ENCODE measurements around the gene FLOT2. TPM values are rescaled to one million over a fixed set of nuclear protein-coding genes. Genes with fewer than 3 reads are reported as not detected.
"Not testable (repeated sequence)": the region's sequence is repeated elsewhere in the genome, so short reads cannot be mapped to it uniquely, and the experiment has no call there.

The FLOT2 gene
- total RNA-seq, 1 donor from 2014 or later, result 136 TPM

GRCh38 chr17:28911411-28912045 lies 14.0 kb upstream of the FLOT2 start:
- peaks cover 3% of the 10 kb centered on the region for H3K9me3 Mint-ChIP-seq
- DNase-seq (ENCODE audit: low spot score), result no peak
- H3K4me1 Mint-ChIP-seq (ENCODE audit: low read depth), result peaks cover 9% of the 10 kb centered on the region
- peaks cover 86% of the 10 kb centered on the region for H3K36me3 Mint-ChIP-seq (ENCODE audit: low read depth)
- no peaks in the 10 kb centered on the region for H3K27me3 Mint-ChIP-seq (ENCODE audit: low read depth)
- no peak overlapping the region for H3K4me3 Mint-ChIP-seq (ENCODE audit: low read depth)
- H3K27ac Mint-ChIP-seq, result no peak overlapping the region
- intact Hi-C loops (cut with micrococcal nuclease), result no loop called here

DNA sequence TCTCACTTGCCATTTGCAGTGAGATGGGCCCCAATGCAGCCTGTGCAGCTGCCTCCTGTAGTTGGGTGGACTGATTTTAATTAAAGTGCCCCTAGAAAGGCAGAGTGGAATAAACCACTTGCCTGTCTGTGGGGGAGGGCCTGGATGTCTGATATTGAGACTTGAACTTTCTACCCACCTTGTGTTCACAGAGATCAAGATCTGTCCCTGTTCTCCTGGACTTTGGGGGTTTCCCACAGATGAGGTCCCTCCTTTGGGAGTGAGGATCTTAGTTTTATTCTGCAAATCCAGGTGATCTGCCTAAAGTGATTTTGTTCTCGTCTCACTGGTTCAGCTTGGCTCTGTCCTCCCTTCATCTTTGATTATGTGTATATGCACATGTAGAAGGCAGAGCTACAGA lies 13.0 kb upstream of the FLOT2 start:
- intact Hi-C loops (cut with micrococcal nuclease), result no loop called here
- Mint-ChIP-seq H3K36me3 (ENCODE audit: low read depth) (peaks cover 78% of the 10 kb centered on the region), H3K27me3 (ENCODE audit: low read depth) (no peaks in the 10 kb centered on the region), H3K4me3 (ENCODE audit: low read depth) (no peak overlapping the region), H3K9me3 (peaks cover 3% of the 10 kb centered on the region), H3K4me1 (ENCODE audit: low read depth) (peaks cover 8% of the 10 kb centered on the region), H3K27ac (no peak overlapping the region)
- no peak for DNase-seq (ENCODE audit: low spot score)

GRCh38 chr17:28908640-28909167 lies 11.2 kb upstream of the FLOT2 start:
- DNase-seq (ENCODE audit: low spot score), result no peak
- intact Hi-C loops (cut with micrococcal nuclease), result no loop called here
- Mint-ChIP-seq H3K27me3 (ENCODE audit: low read depth) (no peaks in the 10 kb centered on the region), H3K27ac (no peak overlapping the region), H3K36me3 (ENCODE audit: low read depth) (peaks cover 69% of the 10 kb centered on the region), H3K9me3 (no peaks in the 10 kb centered on the region), H3K4me3 (ENCODE audit: low read depth) (no peak overlapping the region), H3K4me1 (ENCODE audit: low read depth) (no peaks in the 10 kb centered on the region)

DNA sequence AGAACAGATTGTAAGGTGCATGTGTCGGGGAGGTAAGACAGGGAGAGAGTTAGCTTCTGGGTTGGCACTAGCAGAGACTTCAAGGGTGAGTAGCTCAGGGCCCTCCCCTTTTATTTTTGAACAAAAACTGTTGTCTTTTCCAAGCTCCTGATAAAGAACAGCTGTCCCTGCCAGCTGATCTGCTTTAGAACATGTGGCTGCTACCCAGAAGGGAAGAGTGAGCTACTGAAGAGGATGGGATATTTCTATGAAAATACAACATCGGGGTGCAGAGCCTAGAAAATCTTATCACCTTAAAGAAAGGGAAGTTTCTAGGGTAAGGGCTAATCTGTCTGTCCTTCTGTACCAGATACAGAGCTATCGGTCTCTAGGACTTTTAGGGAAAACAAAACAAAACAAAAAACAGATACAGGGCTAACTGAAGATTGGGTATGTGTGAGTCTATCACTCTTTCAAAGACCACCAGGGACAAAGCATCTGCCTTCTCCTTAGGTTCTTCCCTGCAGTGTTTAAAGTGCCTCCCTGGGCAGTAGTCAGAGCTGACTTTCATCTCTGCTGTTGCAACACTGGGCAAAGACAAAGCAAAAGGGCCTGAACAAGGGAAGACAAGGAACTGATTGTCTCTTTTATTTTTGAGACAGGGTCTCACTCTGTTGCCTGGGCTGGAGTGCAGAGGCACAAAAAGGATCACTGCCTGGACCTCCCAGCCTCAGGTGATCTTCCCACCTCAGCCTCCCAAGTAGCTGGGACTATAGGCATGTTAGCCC lies 10.4 kb upstream of the FLOT2 start:
- Mint-ChIP-seq H3K36me3 (ENCODE audit: low read depth) (peaks cover 61% of the 10 kb centered on the region), H3K27me3 (ENCODE audit: low read depth) (no peaks in the 10 kb centered on the region), H3K9me3 (no peaks in the 10 kb centered on the region), H3K27ac (no peak overlapping the region), H3K4me3 (ENCODE audit: low read depth) (no peak overlapping the region), H3K4me1 (ENCODE audit: low read depth) (peaks cover 4% of the 10 kb centered on the region)
- DNase-seq (ENCODE audit: low spot score), result no peak
- intact Hi-C loops (cut with micrococcal nuclease), result no loop called here

- peaks cover 7% of the 10 kb centered on the region for H3K4me1 Mint-ChIP-seq (ENCODE audit: low read depth)
- H3K27me3 Mint-ChIP-seq (ENCODE audit: low read depth), result no peaks in the 10 kb centered on the region
- intact Hi-C loops (cut with micrococcal nuclease), result no loop called here
- H3K4me3 Mint-ChIP-seq (ENCODE audit: low read depth), result no peak overlapping the region
- peaks cover 55% of the 10 kb centered on the region for H3K36me3 Mint-ChIP-seq (ENCODE audit: low read depth)
- no peak overlapping the region for H3K27ac Mint-ChIP-seq
- no peak for DNase-seq (ENCODE audit: low spot score)
- no peaks in the 10 kb centered on the region for H3K9me3 Mint-ChIP-seq
Observed at GRCh38 chr17:28906706-28907438, 9.3 kb upstream of the FLOT2 start.

DNA sequence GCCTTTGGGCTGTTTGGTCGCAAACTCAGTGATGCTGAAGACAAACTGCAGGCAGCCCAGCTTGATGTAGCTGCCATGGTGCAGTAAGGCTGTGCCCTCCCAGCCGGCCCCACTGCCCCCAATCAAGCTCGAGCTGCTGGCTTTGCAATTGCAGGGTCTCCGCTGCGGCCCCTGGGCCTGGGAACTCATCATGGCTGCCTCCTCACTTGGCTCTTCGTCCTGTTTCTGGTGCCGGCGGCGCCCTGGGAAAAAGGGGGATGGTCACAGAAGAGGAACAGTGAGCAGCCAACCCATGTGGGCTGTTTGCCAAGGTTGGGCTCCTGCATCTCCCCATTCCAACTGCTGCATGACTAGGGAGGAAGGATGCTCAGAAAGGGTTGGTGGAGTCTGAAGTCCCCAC lies 8.7 kb upstream of the FLOT2 start:
- no peak overlapping the region for H3K27ac Mint-ChIP-seq
- H3K36me3 Mint-ChIP-seq (ENCODE audit: low read depth), result peaks cover 56% of the 10 kb centered on the region
- intact Hi-C loops (cut with micrococcal nuclease), result no loop called here
- H3K27me3 Mint-ChIP-seq (ENCODE audit: low read depth), result no peaks in the 10 kb centered on the region
- H3K4me1 Mint-ChIP-seq (ENCODE audit: low read depth), result peaks cover 12% of the 10 kb centered on the region
- no peak for DNase-seq (ENCODE audit: low spot score)
- H3K4me3 Mint-ChIP-seq (ENCODE audit: low read depth), result no peak overlapping the region
- no peaks in the 10 kb centered on the region for H3K9me3 Mint-ChIP-seq

DNA sequence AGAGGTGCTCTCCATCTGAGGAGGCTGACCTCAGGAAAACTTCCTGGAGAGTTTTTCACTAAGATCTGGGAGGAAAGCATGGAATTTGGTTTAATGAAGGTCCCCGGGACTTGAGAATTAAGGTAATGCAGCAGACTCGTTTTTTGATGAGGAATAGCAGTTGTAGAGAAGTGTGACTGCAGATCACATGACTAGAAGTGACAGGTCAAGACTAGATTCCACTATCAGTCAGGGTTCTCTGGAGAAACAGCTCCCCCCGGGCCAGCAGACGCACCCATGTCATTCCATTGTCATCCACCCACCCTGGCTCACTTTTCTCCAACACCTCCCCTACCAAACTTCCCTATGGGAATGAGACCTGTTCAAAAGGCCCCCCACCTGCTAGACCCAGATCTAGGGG lies 7.3 kb upstream of the FLOT2 start:
- Mint-ChIP-seq H3K4me1 (ENCODE audit: low read depth) (peaks cover 18% of the 10 kb centered on the region), H3K27me3 (ENCODE audit: low read depth) (no peaks in the 10 kb centered on the region), H3K9me3 (no peaks in the 10 kb centered on the region), H3K36me3 (ENCODE audit: low read depth) (peaks cover 52% of the 10 kb centered on the region), H3K27ac (no peak overlapping the region), H3K4me3 (ENCODE audit: low read depth) (no peak overlapping the region)
- intact Hi-C loops (cut with micrococcal nuclease), result no loop called here
- DNase-seq (ENCODE audit: low spot score), result no peak

DNA sequence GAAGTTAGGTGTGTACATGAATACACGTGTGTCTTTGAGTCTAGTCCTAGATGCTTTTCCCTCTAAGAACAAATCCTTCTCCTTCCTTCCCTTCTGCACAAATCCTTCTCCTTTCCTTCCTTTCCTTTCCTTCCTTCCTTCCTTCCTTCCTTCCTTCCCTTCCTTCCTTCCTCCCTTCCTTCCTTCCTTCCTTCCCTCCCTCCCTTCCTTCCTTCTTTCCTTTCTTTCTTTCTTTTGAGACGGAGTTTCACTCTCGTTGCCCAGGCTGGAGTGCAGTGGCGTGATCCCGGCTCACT lies 6.0 kb upstream of the FLOT2 start:
- Mint-ChIP-seq H3K4me1 (ENCODE audit: low read depth) (peaks cover 28% of the 10 kb centered on the region), H3K36me3 (ENCODE audit: low read depth) (peaks cover 54% of the 10 kb centered on the region), H3K4me3 (ENCODE audit: low read depth) (peak overlapping the region; percentile 66), H3K27ac (peak overlapping the region; percentile 68)
- not testable (repeated sequence) for H3K9me3 Mint-ChIP-seq; DNase-seq (ENCODE audit: low spot score); H3K27me3 Mint-ChIP-seq (ENCODE audit: low read depth)
- intact Hi-C loops (cut with micrococcal nuclease), result loop anchor here (2.0 kb wide), 6 partner anchors 23 to 177 kb away; partner anchors contain the start of genes ERAL1 and TLCD1

GRCh38 chr17:28902819-28903545 lies 5.4 kb upstream of the FLOT2 start, which contains the start of gene DHRS13:
TSS of gene DHRS13 (minus strand) at chr17:28903079. CDS start at chr17:28902944, 135 bp downstream.
- Mint-ChIP-seq H3K27ac (peak within 1 kb of the TSS; percentile 86), H3K36me3 (ENCODE audit: low read depth) (peaks cover 56% of the 10 kb centered on the region), H3K9me3 (no peaks in the 10 kb centered on the region), H3K4me1 (ENCODE audit: low read depth) (peaks cover 32% of the 10 kb centered on the region), H3K27me3 (ENCODE audit: low read depth) (no peaks in the 10 kb centered on the region), H3K4me3 (ENCODE audit: low read depth) (peak within 1 kb of the TSS; percentile 90)
- intact Hi-C loops (cut with micrococcal nuclease), result loop anchor here (1.0 to 2.0 kb wide), 7 partner anchors 10 to 176 kb away; partner anchors contain the start of genes ERAL1 and TLCD1
- DNase-seq (ENCODE audit: low spot score), result peak; percentile 91

- Mint-ChIP-seq H3K9me3 (no peaks in the 10 kb centered on the region), H3K27me3 (ENCODE audit: low read depth) (no peaks in the 10 kb centered on the region), H3K36me3 (ENCODE audit: low read depth) (peaks cover 53% of the 10 kb centered on the region), H3K27ac (peak overlapping the region; percentile 86), H3K4me3 (ENCODE audit: low read depth) (peak overlapping the region; percentile 90), H3K4me1 (ENCODE audit: low read depth) (peaks cover 36% of the 10 kb centered on the region)
- intact Hi-C loops (cut with micrococcal nuclease), result loop anchor here (1.0 to 2.0 kb wide), 7 partner anchors 9 to 175 kb away; partner anchors contain the start of genes ERAL1 and TLCD1
- DNase-seq (ENCODE audit: low spot score), result no peak
Observed at GRCh38 chr17:28901866-28902818, 4.6 kb upstream of the FLOT2 start.

DNA sequence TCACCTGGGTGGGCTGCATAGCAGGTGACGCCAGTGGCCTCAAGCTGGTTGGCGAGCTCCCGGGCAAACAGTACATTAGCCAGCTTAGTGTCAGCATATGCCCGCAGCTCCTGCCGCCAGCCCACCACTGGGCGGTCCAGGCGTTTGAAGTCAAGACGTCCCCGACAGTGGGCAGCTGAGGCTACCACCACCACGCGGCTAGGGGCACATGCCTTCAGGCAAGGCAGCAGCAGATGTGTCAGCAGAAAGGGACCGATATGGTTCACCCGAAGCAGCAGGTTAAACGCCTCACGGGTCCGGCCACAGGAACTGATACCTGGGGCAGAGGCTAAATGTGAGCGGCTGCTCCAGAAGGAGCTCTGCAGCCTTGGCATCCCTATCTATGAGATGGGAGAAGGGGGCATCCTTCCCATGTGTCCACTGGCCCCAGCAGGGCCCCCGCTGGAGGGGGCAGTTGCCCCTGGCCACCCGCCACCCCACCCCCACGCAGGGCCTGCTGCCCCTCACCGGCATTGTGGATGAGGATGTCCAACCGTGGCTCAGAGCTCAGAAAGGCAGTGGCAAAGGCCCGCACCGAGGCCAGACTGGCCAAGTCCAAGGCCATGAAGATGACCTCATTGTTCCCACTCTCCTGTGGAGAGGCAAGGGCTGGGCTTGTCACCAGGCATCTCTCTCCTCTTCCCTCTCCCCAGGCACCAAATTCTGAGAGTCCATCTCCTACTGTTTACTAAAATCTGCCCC lies 3.6 kb upstream of the FLOT2 start:
- peaks cover 44% of the 10 kb centered on the region for H3K4me1 Mint-ChIP-seq (ENCODE audit: low read depth)
- H3K27ac Mint-ChIP-seq, result no peak overlapping the region
- no peaks in the 10 kb centered on the region for H3K9me3 Mint-ChIP-seq
- intact Hi-C loops (cut with micrococcal nuclease), result no loop called here
- H3K4me3 Mint-ChIP-seq (ENCODE audit: low read depth), result peak overlapping the region; percentile 90
- no peak for DNase-seq (ENCODE audit: low spot score)
- no peaks in the 10 kb centered on the region for H3K27me3 Mint-ChIP-seq (ENCODE audit: low read depth)
- H3K36me3 Mint-ChIP-seq (ENCODE audit: low read depth), result peaks cover 51% of the 10 kb centered on the region
